SU-DHL-6 (cell line): ENCODE measurements around the gene ASIC3.

Experiments used
- CTCF ChIP-seq: fragments of 200-600 bp; sonication (generic); IDR thresholded peaks from one replicate; pipeline ENCODE4 v1.5.1; 2017; ENCODE audit warnings: antibody characterized with exemption, mild to moderate bottlenecking, low read length, moderate library complexity; ENCODE audit not compliant: insufficient read depth, poor library complexity, severe bottlenecking
- EZH2phosphoT487 ChIP-seq: fragments of 200-600 bp; sonication (generic), shearing (Covaris generic); conservative IDR thresholded peaks from 2 replicates; pipeline ENCODE4 v1.6.1; 2018; ENCODE audit warnings: mild to moderate bottlenecking, antibody characterized with exemption, low read length, moderate library complexity, mixed read lengths

- TF ChIP-seq CTCF (no peak), EZH2phosphoT487 (no peak)
Measured at GRCh38 chr7:151086802-151087244, 38.5 kb downstream of the ASIC3 start.
